PC-9 (cell line): ENCODE measurements around the gene ZNF169.

Experiments used
- EZH2 ChIP-seq: fragments of 200-600 bp; sonication (generic); IDR thresholded peaks from 2 replicates; pipeline ENCODE4 v1.8.0; 2017; ENCODE audit warnings: antibody characterized with exemption, low read depth
- TF ChIP-seq, protein P1 (sequence below): fragments of 200-600 bp; sonication (generic); conservative IDR thresholded peaks from 2 replicates; pipeline ENCODE4 v1.6.1; 2017; ENCODE audit warnings: mixed run types, antibody characterized with exemption, mild to moderate bottlenecking, moderate library complexity

DNA sequence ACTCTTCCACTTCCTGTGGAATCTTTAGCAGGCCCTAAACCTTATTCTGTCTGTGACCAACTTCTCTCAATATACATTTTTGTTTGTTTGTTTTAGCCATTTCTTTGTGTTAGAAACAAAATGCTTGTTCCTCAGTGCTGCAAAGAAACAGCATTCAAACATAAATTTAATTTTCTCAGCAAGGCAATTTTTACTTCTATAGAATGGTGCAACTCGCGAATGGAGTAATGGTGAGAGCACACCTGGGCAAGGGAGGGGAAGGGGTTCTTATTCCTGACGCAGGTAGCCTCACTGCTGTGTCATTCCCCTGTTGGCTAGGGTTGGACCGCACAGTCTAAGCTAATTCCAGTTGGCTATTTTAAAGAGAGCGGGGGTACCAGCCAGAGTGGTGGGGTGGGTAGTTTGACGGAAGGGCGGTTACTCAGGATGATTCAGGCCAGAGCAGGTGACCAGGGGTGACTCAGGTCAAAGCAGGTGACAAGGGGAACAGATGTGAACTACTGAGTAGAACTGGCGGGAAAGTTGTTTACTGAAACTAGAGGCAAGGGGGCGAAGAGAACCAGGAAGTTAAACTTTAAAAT lies 21.4 kb downstream of the ZNF169 start:
- TF ChIP-seq EZH2 = no peak
- TF ChIP-seq, protein P1, sequence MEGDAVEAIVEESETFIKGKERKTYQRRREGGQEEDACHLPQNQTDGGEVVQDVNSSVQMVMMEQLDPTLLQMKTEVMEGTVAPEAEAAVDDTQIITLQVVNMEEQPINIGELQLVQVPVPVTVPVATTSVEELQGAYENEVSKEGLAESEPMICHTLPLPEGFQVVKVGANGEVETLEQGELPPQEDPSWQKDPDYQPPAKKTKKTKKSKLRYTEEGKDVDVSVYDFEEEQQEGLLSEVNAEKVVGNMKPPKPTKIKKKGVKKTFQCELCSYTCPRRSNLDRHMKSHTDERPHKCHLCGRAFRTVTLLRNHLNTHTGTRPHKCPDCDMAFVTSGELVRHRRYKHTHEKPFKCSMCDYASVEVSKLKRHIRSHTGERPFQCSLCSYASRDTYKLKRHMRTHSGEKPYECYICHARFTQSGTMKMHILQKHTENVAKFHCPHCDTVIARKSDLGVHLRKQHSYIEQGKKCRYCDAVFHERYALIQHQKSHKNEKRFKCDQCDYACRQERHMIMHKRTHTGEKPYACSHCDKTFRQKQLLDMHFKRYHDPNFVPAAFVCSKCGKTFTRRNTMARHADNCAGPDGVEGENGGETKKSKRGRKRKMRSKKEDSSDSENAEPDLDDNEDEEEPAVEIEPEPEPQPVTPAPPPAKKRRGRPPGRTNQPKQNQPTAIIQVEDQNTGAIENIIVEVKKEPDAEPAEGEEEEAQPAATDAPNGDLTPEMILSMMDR = no peak
